ENCODE results near the gene OMG. TPM values are rescaled to one million over a fixed set of nuclear protein-coding genes. Genes with fewer than 3 reads are reported as not detected.
"Not testable (repeated sequence)": the region's sequence is repeated elsewhere in the genome, so short reads cannot be mapped to it uniquely, and the experiment has no call there.

The OMG gene
- total RNA-seq, 1 experiment from 2014 or later, result not detected

DNA sequence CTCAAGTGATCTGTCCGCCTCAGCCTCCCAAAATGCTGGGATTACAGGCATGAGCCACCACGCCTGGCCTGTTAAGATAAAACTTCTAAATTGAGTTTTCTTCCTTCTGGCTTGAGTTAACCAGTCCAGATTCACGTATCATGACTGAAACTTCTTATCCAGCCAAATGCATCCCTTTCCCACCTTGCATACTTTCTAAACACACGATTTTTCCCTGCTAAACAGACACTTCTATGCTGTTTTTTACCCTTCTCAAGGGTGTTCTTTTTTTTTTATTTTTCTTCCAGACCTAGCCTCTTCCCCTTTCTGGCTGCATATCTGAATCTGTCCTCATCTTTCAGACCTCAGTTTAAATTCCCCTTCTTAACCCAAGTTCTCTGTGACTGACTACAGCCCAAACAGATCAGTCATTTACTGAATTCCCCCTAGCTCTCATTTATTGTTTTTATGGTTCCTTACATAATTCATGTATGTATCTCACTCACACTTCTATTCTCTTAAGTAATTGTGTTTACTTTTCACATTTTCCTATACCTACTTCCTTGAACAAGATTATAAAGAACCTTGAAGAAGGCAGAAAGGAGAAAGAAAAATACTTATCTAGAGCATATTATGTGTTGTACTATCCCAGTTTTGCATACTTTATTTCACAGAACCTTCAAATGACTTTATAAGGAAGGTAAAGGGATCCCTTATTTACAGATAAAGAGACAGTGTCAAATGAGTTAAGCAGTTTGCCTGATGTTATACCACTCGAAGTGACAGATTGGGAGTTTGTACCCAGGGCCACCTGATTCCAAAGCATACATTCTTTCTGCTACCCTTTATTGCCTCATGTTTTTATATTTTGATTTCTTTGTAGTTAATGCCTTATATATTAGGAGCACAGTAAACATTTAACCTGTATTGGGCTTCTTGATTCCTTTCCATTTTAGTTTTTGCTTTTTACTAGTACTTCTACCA, 11.6 kb upstream of the OMG start:
- DNase-seq (ENCODE audit: low spot score), result no peak

DNA sequence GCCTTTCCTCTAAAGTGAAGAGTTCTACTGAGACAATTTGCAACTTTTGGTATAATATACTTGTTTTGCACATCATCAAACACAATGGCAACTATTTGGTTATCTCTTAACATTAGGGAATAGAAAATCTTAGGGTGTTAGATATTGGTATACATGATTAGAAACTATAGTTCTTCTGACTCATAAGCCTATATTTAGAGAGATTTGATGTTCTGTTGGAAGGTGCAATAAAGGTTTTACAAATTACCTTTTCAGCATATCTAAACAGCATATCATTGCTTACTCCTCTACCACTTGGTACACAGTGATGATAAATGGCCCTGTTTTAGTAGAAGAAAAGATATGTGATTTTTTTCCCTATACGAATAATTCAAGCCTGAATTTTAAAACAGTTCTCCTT, 10.6 kb upstream of the OMG start:
- DNase-seq (ENCODE audit: low spot score), result no peak

DNA sequence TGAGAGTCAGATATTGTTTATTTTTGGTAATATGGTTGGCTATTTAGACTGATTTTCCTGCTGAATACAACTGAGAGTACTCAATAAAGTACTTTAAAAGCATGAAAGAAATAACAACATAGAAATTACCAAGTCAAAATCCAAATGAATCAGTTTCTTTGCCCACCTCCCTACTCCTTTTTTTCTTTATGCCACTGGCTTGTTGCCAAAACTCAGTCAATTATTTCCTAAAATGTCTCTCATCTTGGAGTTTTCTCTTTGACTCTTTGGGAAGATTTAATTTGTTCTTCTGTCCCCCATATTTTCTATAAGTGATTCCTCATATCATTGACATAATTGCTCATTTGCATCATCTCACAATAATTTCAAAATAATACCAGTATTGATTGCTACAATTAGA, 2.6 kb upstream of the OMG start:
- DNase-seq (ENCODE audit: low spot score), result no peak

DNA sequence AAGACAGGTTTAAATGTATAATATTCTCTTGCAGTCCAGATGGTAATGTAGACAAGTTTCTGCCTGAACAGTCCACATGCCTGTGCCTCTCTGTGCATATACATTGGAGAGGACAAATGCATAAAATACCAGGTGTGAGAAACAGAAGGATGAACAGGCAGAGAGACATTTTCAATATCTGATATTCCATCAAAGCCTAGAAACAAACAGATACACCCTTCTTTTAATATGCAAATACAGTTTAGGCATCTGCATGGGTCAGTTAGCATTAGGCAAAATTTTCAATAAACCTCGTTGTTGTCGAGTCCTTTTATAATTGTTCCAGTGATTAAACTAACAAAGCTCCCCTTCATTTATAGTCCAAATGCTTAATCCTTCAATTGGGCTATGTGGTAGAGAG, 897 bp downstream of the OMG start:
- DNase-seq (ENCODE audit: low spot score), result no peak

DNA sequence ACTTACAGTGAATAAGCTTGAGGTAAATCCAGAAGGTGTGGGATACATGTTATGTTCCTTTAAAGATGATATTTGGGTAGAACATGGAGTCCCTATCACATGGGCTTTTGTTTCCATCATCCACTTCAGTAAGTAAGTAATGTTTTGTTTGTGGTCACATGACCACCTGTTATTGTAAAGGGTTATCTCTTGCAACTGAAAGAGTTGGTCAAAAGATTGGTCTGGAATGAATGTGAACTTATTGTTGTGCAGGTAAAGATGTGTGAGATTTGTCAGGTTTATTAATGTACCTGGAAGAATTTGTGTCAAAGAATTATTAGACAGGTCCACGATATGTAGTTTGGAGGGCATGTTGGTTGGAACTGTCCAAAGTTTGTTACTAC, 1.6 kb downstream of the OMG start:
- DNase-seq (ENCODE audit: low spot score), result no peak

DNA sequence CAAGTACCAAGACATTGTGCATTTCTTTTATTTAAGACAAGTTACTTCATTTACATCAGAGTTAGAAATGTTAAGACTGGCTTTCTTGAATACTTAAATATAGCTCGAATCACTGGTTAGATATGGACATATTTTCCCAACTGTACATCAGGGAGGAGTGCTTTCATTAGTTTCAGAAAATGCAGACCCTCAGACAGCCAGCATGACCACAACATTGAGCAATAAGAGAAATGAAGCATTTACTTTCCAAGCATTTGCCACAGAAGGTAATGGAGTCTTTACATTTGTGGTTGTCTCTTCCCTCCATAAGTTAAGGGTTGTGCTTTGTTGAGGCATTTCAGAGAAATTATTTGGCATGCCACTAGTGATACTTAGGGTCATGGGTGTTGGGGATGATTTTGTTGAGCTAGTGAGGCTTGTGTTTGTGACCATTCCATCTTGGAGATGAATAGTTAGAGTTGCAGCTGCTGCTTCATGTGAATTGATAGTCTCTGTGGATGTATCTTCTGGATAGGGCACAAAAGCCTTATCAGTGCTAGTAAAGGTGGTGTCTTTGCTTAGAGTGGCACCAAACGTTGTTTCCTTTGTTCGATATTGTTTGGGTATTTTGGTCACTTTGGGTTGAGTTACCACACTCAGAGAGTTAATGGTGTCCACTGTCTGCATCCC, 2.1 kb downstream of the OMG start:
- DNase-seq (ENCODE audit: low spot score), result no peak

DNA sequence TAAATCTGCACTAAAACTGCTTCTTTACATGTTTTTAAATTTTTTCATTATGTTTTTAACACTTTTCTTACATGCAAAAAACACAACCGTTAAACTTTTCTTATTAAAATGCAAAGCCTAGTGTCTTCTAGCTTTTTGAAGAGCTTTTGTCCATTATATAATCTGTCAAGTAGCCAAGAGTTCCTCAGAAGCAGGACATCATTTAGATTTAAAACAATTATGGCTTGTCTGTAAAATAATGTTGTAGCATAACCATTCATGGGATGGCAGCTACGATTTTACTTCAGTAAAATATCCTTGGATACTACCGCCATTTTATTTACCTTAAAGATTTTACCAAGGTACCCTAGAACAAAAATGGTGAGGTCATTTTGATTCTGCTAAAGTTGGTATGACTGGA, 2.8 kb downstream of the OMG start:
- DNase-seq (ENCODE audit: low spot score), result no peak

DNA sequence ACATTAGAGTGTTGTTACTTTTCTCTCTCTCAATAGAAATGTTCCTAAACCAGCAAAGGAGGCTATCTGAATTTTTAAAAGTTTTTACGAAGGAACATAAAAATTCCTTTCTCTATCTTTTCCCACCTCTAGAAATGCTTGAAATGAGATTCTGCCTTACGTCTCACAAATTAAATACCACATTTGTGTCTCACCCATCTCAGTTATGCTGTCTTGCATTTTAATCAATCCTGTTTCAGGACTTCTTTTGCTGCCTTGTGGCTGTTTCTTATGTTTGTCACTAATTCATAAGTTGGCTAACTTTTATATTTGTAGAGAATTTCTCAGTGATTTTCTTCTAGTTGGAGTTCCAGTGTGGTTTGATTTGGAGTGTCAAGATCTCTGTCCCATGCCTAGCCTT, 3.5 kb downstream of the OMG start:
- no peak for DNase-seq (ENCODE audit: low spot score)

DNA sequence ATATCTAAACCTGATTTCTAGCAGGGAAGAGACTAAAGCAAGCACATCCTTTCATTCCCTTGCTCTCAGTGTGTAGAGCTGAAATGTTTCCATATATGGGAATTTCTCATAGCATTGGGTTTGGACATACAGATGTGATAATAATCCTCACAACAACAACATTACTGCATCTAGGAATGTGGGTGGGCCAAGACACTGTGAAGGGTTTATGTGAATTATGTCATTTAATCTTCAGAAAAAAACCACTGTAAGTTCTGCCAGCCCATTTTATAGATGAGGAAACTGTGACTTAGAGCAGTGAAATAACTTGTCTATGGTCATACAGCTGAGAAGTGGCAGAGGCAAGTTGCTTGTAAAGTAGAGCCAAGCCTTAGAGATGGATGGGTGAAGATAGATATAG, 5.2 kb downstream of the OMG start:
- DNase-seq (ENCODE audit: low spot score), result no peak

DNA sequence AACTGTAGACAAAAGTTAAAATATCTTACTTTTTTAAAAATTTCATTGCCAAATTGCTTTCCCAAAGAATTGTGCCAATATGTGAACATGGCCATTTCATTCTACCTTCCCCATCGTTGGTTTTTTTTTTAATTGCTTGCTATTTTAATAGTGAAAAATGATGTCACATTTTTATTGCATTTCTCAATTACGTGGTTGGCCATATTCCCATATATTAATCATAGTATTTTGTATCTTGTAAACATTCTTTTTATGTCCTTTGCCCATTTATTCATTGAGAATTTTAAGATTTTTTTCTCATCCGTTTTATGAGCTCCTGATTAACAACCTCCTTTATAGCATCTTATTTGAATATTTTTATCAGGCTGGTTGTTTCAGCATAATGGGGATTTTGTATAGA, 7.2 kb downstream of the OMG start:
- DNase-seq (ENCODE audit: low spot score), result no peak

DNA sequence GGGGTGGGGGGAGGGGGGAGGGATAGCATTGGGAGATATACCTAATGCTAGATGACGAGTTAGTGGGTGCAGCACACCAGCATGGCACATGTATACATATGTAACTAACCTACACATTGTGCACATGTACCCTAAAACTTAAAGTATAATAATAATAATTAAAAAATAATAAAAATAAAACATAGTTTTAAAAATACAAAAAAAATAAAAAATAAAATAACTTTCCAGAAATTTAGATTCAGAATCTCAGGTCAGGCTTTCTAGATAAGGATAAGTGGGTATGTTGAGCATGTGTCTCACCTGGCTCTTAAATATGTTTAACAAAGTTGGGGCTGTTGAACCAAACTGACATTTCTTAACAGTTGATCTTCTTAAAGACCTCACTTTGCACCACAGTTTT, 9.1 kb downstream of the OMG start:
- not testable (repeated sequence) for DNase-seq (ENCODE audit: low spot score)

DNA sequence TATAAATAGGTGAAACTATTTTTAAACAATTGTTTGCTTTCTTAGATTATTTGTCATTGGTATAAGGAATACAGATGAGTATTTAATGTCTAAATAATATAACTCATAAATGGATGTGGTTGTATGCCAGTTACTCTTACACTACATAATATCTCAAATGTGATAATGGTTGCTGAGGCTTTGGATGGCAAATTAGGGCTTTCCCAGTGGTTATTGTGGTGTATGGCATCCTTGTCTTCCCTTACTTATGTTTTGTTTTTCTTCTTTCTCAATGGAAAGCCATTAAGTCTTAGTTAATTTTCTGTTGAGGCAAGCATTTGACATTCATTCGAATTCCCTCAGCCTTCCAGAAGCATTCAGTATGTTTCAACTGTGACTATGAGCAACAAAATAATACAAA, 10.5 kb downstream of the OMG start:
- DNase-seq (ENCODE audit: low spot score), result no peak

DNA sequence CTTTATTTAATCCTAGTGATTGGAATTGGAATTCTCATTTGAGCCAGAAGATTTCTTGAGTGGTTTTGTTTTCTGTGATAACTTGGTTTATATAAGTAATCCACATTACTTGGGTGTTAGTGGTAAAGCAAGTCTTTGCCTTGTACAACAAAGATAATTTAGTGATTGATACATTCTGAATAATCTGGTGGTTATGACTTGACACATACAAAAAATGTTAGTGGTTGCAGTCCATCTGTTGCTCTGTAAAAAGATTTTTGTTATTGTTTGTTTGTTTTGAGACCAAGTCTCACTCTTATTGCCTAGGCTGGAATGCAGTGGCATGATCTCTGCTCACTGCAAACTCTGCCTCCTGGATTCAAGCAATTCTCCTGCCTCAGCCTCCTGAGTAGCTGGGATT, 13.2 kb downstream of the OMG start:
- DNase-seq (ENCODE audit: low spot score), result no peak

DNA sequence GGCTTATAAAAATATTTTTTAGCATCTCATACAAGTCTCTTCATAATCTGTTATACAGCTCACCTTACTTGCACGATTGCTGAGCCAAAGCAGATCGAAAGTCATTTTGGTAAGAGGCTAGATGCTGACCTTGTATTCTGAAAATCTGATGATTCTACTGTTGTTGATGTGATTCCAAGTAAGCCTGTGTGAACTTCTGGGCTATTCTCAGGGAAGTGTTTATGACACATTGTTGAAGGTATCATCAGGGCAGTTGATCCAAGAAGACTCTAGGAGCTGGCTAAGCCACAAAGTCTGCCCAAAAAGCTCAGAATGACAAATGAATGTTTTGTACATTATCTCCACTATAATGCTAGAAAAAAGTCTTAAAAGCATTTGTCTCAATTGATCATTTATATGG, 16.0 kb downstream of the OMG start:
- no peak for DNase-seq (ENCODE audit: low spot score)

DNA sequence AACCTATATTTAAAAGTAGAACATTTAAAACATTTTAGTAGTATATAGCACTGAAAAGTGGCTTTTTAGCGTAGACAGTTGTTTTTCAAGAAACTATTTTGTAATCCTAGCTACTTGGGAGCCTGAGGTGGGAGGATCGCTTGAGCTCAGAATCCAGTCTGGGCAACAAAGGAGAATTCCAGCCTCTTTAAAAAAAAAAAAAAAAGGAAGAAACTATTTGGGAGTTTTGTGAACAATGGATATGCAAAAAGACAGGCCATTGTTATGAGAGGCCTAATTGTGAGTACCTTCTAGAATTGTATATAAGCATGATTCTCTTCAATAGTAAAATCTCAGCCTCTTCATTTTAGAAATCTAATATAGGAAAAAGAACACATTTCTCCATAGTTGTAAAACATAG, 17.6 kb downstream of the OMG start:
- no peak for DNase-seq (ENCODE audit: low spot score)

DNA sequence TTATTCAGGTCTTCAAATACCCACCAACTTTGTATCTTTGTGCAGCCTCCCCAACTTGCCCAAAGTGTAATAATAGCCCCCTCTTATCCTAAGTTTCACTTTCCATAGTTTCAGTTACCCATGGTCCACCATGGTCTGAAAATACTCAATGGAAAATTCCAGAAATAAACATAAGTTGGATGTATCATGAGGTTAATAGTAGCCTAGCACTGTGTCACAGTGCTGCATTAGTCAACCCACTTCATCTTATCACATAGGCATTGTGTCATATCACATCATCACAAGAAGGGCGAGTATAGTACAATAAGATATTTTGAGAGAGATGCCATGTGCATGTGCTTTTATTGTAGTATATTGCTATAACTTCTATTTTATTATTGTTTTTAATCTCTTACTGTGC, 21.9 kb downstream of the OMG start:
- DNase-seq (ENCODE audit: low spot score), result no peak

DNA sequence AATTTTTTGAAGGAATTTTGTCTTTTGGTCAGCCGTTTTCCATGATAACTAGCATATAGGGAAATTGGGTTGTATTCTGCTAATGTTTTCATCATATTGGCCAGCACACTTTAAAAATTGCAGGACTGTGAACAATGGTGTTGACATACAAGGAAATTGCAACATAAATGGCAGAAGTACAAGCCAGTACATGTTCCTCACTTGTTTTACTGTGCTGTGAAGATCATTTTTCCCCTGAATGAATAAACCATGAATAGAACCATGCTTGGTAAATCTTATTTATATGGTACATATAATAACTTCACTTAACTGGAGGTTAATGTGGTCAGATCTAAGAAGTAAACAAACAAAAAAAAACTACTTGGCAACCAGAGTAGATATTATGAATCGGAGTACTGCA, 22.8 kb downstream of the OMG start:
- DNase-seq (ENCODE audit: low spot score), result no peak

DNA sequence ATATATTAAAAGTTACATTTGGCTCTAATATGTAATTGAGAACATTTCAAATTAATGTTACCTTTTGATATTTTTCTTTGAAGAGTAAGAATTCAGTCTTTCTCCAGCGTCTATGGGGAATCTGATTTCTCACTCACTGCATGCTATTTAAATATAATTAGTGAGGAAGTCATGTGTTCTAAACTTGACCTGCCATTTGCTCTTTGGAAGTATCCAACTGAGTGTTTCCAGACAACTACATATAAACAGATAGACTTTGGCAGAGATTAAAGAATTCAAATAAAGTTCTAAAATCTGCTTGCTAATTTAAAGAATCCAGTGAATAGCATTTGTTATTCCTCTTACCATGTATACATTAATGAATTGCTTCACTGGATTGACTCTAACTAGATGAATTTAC, 23.5 kb downstream of the OMG start:
- no peak for DNase-seq (ENCODE audit: low spot score)

DNA sequence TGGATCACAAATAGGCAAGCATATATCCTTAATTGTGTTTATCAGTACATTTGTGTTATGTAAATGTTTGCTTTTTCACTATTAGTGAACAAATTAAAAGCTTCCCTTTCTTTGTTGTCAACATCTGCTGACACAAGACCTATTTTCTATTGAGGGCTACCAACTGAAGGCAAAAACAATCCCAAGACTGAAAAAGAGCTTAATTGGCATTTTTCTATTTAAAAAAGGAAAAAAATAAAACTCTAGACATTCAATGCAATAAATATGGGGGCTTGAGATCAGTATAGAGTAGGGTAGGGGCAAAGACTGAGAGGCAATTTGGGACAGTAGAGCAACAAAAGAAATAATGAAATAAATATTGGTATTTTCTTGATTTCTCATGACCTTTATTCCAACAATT, 24.2 kb downstream of the OMG start:
- no peak for DNase-seq (ENCODE audit: low spot score)

DNA sequence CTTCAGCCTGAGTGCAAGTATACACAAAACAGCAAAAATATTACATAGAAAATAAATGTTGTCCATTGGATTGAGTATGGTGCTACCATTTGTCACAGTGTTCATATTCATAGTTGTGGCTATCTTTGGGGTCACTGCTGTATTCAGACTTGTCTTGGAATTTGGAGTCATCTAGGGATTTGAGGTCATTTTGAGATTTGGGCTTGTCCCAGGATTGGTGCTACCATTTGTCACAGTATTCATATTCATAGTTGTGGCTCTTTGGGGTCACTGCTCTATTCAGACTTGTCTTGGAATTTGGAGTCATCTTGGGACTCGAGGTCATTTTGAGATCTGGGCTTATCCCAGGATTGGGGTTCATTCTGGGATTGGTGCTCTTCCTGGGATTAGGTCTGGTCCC, 24.8 kb downstream of the OMG start:
- DNase-seq (ENCODE audit: low spot score), result no peak

DNA sequence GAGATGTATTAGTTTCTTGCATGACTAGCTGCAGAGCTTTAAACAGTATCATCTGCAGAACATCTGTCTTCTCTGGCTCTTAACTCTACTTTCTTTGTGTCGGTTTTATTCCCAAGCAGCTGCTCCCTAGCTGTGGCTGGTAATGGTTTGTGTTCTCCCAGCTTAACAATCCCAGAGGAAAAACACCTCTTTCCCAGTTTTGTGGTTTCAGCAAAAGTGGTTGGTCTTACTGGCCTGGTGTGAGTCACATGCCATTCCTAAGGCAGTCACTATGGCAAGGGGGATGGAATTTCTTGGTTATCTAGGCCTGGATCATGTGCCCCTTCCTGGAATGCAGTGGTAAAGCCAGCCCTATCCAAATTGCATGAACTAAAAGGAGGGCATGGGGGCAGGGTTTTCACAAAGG, 27.5 kb downstream of the OMG start:
- peak; percentile 54 for DNase-seq (ENCODE audit: low spot score)

DNA sequence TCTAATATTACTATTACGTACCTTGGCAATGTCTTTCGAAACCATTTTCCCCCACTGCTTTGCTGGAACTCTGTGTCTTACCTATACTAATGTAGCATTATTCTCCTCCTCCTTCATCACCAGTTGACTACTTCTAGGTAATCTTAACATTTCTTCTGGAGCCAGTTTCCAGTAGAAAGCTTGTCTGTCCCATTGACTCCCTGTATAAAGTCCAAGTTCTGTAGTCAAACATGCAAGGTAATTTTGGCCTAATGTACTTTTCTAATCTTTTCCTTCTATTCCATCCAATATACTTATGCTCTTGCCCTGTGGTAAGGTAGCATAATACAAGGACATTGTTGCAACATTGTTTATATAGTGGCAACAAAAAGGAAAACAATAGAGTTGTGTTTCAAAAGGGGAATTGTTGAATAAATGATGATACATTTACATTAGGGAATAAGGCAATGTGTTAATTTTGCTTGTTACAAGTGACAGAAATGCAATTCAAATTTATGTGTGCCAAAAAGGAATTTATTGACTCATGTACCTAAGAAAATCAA, 27.9 kb downstream of the OMG start:
- DNase-seq (ENCODE audit: low spot score), result no peak

DNA sequence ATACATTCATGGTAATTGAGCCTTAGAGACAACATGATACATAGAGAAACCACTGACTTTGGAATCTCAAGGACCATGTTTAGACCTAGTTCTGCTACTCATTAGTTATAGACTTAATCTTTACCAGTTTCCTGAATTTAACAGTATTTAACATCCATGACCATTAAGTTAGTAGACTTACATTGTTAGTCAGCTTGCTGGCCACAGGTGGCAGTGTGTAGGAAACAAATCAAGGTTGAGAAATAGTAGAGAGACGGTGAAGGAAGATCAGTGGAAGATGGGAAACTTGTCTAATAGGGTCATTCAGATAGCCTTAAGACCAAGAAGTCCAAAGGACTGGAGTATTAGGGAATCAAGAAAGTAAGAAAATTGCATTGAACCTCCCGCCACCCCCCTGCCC, 31.0 kb downstream of the OMG start:
- DNase-seq (ENCODE audit: low spot score), result peak; percentile 22

Measured in HT-29 (cell line).